IPS DF 6.9 (cell line): ENCODE data around the gene DDOST.
"Not testable (repeated sequence)": the region's sequence is repeated elsewhere in the genome, so short reads cannot be mapped to it uniquely, and the experiment has no call there.

ENCODE experiments used
- DNase-seq: peaks from one replicate; pipeline ENCODE4 v3.0.0-alpha.2; 2013; ENCODE audit warnings: low read depth, low spot score
- H3K27ac ChIP-seq: one replicate; pipeline ENCODE4 v1.5.1; 2013; ENCODE audit warnings: low read length, control low read depth
- H3K27me3 ChIP-seq: 2 replicates; pipeline ENCODE4 v1.6.1; 2013; ENCODE audit warnings: mild to moderate bottlenecking, low read length; ENCODE audit not compliant: control insufficient read depth, insufficient read depth
- H3K36me3 ChIP-seq: 2 replicates; pipeline ENCODE4 v1.6.1; 2013; ENCODE audit warnings: low read length; ENCODE audit not compliant: control insufficient read depth, insufficient read depth
- H3K4me1 ChIP-seq: 2 replicates; pipeline ENCODE4 v1.6.1; 2013; ENCODE audit warnings: low read length; ENCODE audit not compliant: control insufficient read depth, insufficient read depth
- H3K4me3 ChIP-seq: 2 replicates; pipeline ENCODE4 v1.5.1; 2013; ENCODE audit warnings: mild to moderate bottlenecking, low read length
- H3K9me3 ChIP-seq: 2 replicates; pipeline ENCODE4 v1.6.1; 2013; ENCODE audit warnings: low read length, inconsistent platforms; ENCODE audit not compliant: control insufficient read depth, insufficient read depth
- whole genome bisulfite sequencing: extraction: QIAGEN DNeasy Blood & Tissue Kit; methylation state at CpG from one replicate; pipeline ENCODE4 v1.1.7; 2013; ENCODE audit warnings: mixed read lengths, missing lambda C conversion rate; ENCODE audit not compliant: insufficient read length, insufficient coverage; 5-methylcytosine and 5-hydroxymethylcytosine counted together

DDOST gene

GRCh38 chr1:20611652-20612051 lies 49.5 kb downstream of the DDOST start:
- no peak overlapping the region for H3K4me3 ChIP-seq
- DNase-seq: no peak
- peaks cover 4% of the 10 kb centered on the region; the same call in 1 of the 2 replicates for H3K4me1 ChIP-seq
- no peaks in the 10 kb centered on the region for H3K9me3 ChIP-seq
- H3K36me3 ChIP-seq: no peaks in the 10 kb centered on the region
- no peaks in the 10 kb centered on the region for H3K27me3 ChIP-seq
- no CpG with 5 or more reads among the region's 5 CpGs for WGBS
- no peak overlapping the region for H3K27ac ChIP-seq

GRCh38 chr1:20610970-20611369 lies 50.2 kb downstream of the DDOST start:
- H3K27ac ChIP-seq: no peak overlapping the region
- WGBS: no CpG with 5 or more reads among the region's 2 CpGs
- H3K36me3 ChIP-seq: no peaks in the 10 kb centered on the region
- no peak overlapping the region for H3K4me3 ChIP-seq
- DNase-seq: no peak
- no peaks in the 10 kb centered on the region for H3K27me3 ChIP-seq
- H3K9me3 ChIP-seq: no peaks in the 10 kb centered on the region
- peaks cover 4% of the 10 kb centered on the region; the same call in 1 of the 2 replicates for H3K4me1 ChIP-seq

- Histone ChIP-seq H3K27ac (no peak overlapping the region), H3K4me1 (peaks cover 4% of the 10 kb centered on the region; the same call in 1 of the 2 replicates), H3K9me3 (no peaks in the 10 kb centered on the region), H3K27me3 (no peaks in the 10 kb centered on the region), H3K36me3 (no peaks in the 10 kb centered on the region), H3K4me3 (no peak overlapping the region)
- no CpG with 5 or more reads among the region's 6 CpGs for WGBS
- no peak for DNase-seq
Measured at GRCh38 chr1:20609541-20609940, 51.6 kb downstream of the DDOST start.

- not testable (repeated sequence) for DNase-seq, H3K4me3 ChIP-seq, H3K27me3 ChIP-seq, H3K36me3 ChIP-seq, H3K4me1 ChIP-seq, H3K27ac ChIP-seq, H3K9me3 ChIP-seq
- no CpG with 5 or more reads among the region's 7 CpGs for WGBS
Measured at GRCh38 chr1:20606801-20607570, 54.2 kb downstream of the DDOST start.

- no peak overlapping the region for H3K4me3 ChIP-seq
- no peak for DNase-seq
- H3K27ac ChIP-seq: no peak overlapping the region
- no peaks in the 10 kb centered on the region for H3K4me1 ChIP-seq
- no peaks in the 10 kb centered on the region for H3K27me3 ChIP-seq
- H3K36me3 ChIP-seq: no peaks in the 10 kb centered on the region
- no peaks in the 10 kb centered on the region for H3K9me3 ChIP-seq
- no CpG with 5 or more reads among the region's 7 CpGs for WGBS
Measured at GRCh38 chr1:20604678-20605077, 56.5 kb downstream of the DDOST start.

- no peaks in the 10 kb centered on the region for H3K27me3 ChIP-seq
- no peak overlapping the region for H3K27ac ChIP-seq
- no peaks in the 10 kb centered on the region for H3K36me3 ChIP-seq
- H3K4me1 ChIP-seq: no peaks in the 10 kb centered on the region
- H3K9me3 ChIP-seq: no peaks in the 10 kb centered on the region
- DNase-seq: no peak
- H3K4me3 ChIP-seq: no peak overlapping the region
- WGBS: no CpG with 5 or more reads among the region's 9 CpGs
Measured at GRCh38 chr1:20603504-20604464, 57.4 kb downstream of the DDOST start.

- WGBS: no CpG with 5 or more reads among the region's 4 CpGs
- DNase-seq: no peak
- no peaks in the 10 kb centered on the region for H3K36me3 ChIP-seq
- H3K4me3 ChIP-seq: no peak overlapping the region
- no peaks in the 10 kb centered on the region for H3K4me1 ChIP-seq
- H3K27me3 ChIP-seq: no peaks in the 10 kb centered on the region
- H3K27ac ChIP-seq: no peak overlapping the region
- H3K9me3 ChIP-seq: no peaks in the 10 kb centered on the region
Measured at GRCh38 chr1:20602851-20603450, 58.2 kb downstream of the DDOST start.
